SH-SY5Y (cell line): ENCODE measurements around the gene P3H2.

Experiments used
- GATA2 ChIP-seq: IDR thresholded peaks from 2 replicates; pipeline ENCODE4 v1.6.1; 2011; ENCODE audit warnings: mild to moderate bottlenecking, low read depth, low read length
- GATA3 ChIP-seq: IDR thresholded peaks from 2 replicates; pipeline ENCODE4 v1.6.1; 2011; ENCODE audit warnings: low read depth, mild to moderate bottlenecking, low read length, moderate library complexity

The P3H2 gene

GRCh38 chr3:189978753-189979152 is 141.9 kb downstream of the P3H2 start:
- no peak for TF ChIP-seq GATA2
- no peak for TF ChIP-seq GATA3

- no peak for TF ChIP-seq GATA3
- TF ChIP-seq GATA2: no peak
These were observed 143.5 kb downstream of the P3H2 start for GRCh38 chr3:189977174-189977573.

- TF ChIP-seq GATA3: no peak
- no peak for TF ChIP-seq GATA2
These were observed 145.2 kb downstream of the P3H2 start for GRCh38 chr3:189975391-189975990.

- TF ChIP-seq GATA2 (no peak), GATA3 (no peak)
These were observed 146.3 kb downstream of the P3H2 start for GRCh38 chr3:189974359-189974758.

- no peak for TF ChIP-seq GATA2
- no peak for TF ChIP-seq GATA3
These were observed 153.3 kb downstream of the P3H2 start for GRCh38 chr3:189967254-189967865.

GRCh38 chr3:189966843-189967242 is 153.9 kb downstream of the P3H2 start:
- TF ChIP-seq GATA2: no peak
- no peak for TF ChIP-seq GATA3

GRCh38 chr3:189964623-189965332 is 155.9 kb downstream of the P3H2 start:
- TF ChIP-seq GATA2 (no peak), GATA3 (no peak)

- TF ChIP-seq GATA2 (no peak), GATA3 (no peak)
These were observed 158.2 kb downstream of the P3H2 start for GRCh38 chr3:189962466-189962865.

- TF ChIP-seq GATA3: no peak
- TF ChIP-seq GATA2: no peak
These were observed 159.1 kb downstream of the P3H2 start for GRCh38 chr3:189961522-189962161.

- TF ChIP-seq GATA2 (no peak), GATA3 (no peak)
These were observed 165.7 kb downstream of the P3H2 start for GRCh38 chr3:189954733-189955665.

GRCh38 chr3:189953551-189953950 is 167.1 kb downstream of the P3H2 start:
- TF ChIP-seq GATA2: no peak

- TF ChIP-seq GATA2 (no peak), GATA3 (no peak)
These were observed 168.4 kb downstream of the P3H2 start for GRCh38 chr3:189952272-189952671.

GRCh38 chr3:189950258-189950657 is 170.4 kb downstream of the P3H2 start:
- TF ChIP-seq GATA3: no peak
- no peak for TF ChIP-seq GATA2

- no peak for TF ChIP-seq GATA2
- TF ChIP-seq GATA3: no peak
These were observed 171.1 kb downstream of the P3H2 start for GRCh38 chr3:189949580-189949979.
